Left lung (tissue), 10 donors: ENCODE data around the gene KL. TPM values are rescaled to one million over a fixed set of nuclear protein-coding genes. Genes with fewer than 3 reads are reported as not detected.

ENCODE experiments used
- ATAC-seq: fragments of 200-7000 bp; cut with Tn5 transposase; one replicate; pipeline ENCODE4 v1.9.1; 2020; ENCODE audit warnings: moderate library complexity
- DNase-seq, 4 donors: peaks; one replicate each; pipeline ENCODE4 v3.0.0-alpha.2; 2013 to 2020
- H3K27ac ChIP-seq, 2 donors: fragments of 200-600 bp; sonication (generic) in 1 of 2; one replicate each; pipeline versions ENCODE4 v1.5.0 to v1.8.0; 2020 to 2021
- H3K27me3 ChIP-seq, 2 donors: fragments of 200-600 bp; sonication (generic) in 1 of 2; one replicate each; pipeline versions ENCODE4 v1.5.0 to v1.8.0; 2020 to 2021
- H3K36me3 ChIP-seq, 2 donors: fragments of 200-600 bp; sonication (generic) in 1 of 2; one replicate each; pipeline versions ENCODE4 v1.5.0 to v1.8.0; 2020 to 2021
- H3K4me1 ChIP-seq, 2 donors: fragments of 200-600 bp; one replicate each; pipeline ENCODE4 v1.8.0; 2021
- H3K4me3 ChIP-seq, 2 donors: fragments of 200-600 bp; sonication (generic) in 1 of 2; one replicate each; pipeline versions ENCODE4 v1.5.0 to v1.8.0; 2020 to 2021; ENCODE audit warnings: mild to moderate bottlenecking in 1 of 2
- H3K9me3 ChIP-seq, 2 donors: fragments of 200-600 bp; sonication (generic) in 1 of 2; one replicate each; pipeline versions ENCODE4 v1.5.0 to v1.8.0; 2020 to 2021
- CTCF ChIP-seq, 2 donors: fragments of 200-600 bp; sonication (generic) in 1 of 2; IDR thresholded peaks; one replicate each; pipeline versions ENCODE4 v1.5.0 to v1.8.0; 2021; ENCODE audit warnings: antibody characterized with exemption in 2 of 2
- intact Hi-C, 2 donors: fragments of 100-400 bp; cut with DNase I; formaldehyde crosslinking; loops; one replicate each; pipeline versions ENCODE4 v1.11.2 to v1.14.2; 2022
- polyA plus RNA-seq, 6 donors: library from polyadenylated mRNA; unstranded; fragments of 120-200 nt; gene quantifications; one replicate each; pipeline ENCODE4 v1.2.1, GENCODE V29; 2013; ENCODE audit not compliant: insufficient read length in 6 of 6
- total RNA-seq, 2 donors: library from RNA; stranded (reverse); fragmentation: NEBNext Ultra II Directional; extraction: Animal tissue kit (Norgen Biotek cat#: 25700); gene quantifications; one replicate each; pipeline ENCODE4 v1.2.1, GENCODE V29; 2021
- donor health status: DM: no; HTN: yes; CAD: no.
- donor health status: DM: no; HTN: no; CAD: no.

Gene KL
- total and polyA plus RNA-seq, 8 donors = 2.8 to 8.6 (median 8.0) TPM

- Histone ChIP-seq H3K4me3 (no peak overlapping the region), H3K27ac (no peak overlapping the region), H3K9me3 (no peaks in the 10 kb centered on the region), H3K27me3 (no peaks in the 10 kb centered on the region), H3K4me1 (no peaks in the 10 kb centered on the region), H3K36me3 (no peaks in the 10 kb centered on the region)
- DNase-seq (no peak), ATAC-seq (no peak)
- intact Hi-C loops = no loop called here
- no peak for TF ChIP-seq CTCF (IDR thresholded peaks at IDR 0.05)
Measured at GRCh38 chr13:33045851-33046592, 29.8 kb downstream of the KL start.

- TF ChIP-seq CTCF (IDR thresholded peaks at IDR 0.05) = no peak
- no peak for ATAC-seq
- intact Hi-C loops = no loop called here
- Histone ChIP-seq H3K4me1 (no peaks in the 10 kb centered on the region), H3K9me3 (no peaks in the 10 kb centered on the region), H3K36me3 (no peaks in the 10 kb centered on the region), H3K4me3 (no peak overlapping the region), H3K27ac (no peak overlapping the region), H3K27me3 (no peaks in the 10 kb centered on the region)
- no peak for DNase-seq
Measured at GRCh38 chr13:33050161-33050560, 33.9 kb downstream of the KL start.

GRCh38 chr13:33051632-33052031 is 35.4 kb downstream of the KL start:
- DNase-seq (no peak), ATAC-seq (no peak)
- Histone ChIP-seq H3K27me3 (no peaks in the 10 kb centered on the region), H3K4me3 (no peak overlapping the region), H3K9me3 (no peaks in the 10 kb centered on the region), H3K27ac (no peak overlapping the region), H3K4me1 (no peaks in the 10 kb centered on the region), H3K36me3 (no peaks in the 10 kb centered on the region)
- intact Hi-C loops = no loop called here
- no peak for TF ChIP-seq CTCF (IDR thresholded peaks at IDR 0.05)

- peak; percentile 14 for ATAC-seq
- DNase-seq = no peak
Measured at GRCh38 chr13:33052506-33053280, 36.5 kb downstream of the KL start.

More at GRCh38 chr13:33052506-33053280, 36.5 kb downstream of the KL start:
- Histone ChIP-seq H3K36me3 (no peaks in the 10 kb centered on the region), H3K27me3 (no peaks in the 10 kb centered on the region), H3K4me3 (no peak overlapping the region), H3K27ac (peak overlapping the region in 1 of 2 donors; percentile 49), H3K9me3 (no peaks in the 10 kb centered on the region), H3K4me1 (no peaks in the 10 kb centered on the region)
- intact Hi-C loops = no loop called here
- TF ChIP-seq CTCF (IDR thresholded peaks at IDR 0.05) = no peak
